Liver (tissue), 3 donors: ENCODE measurements around the gene CYP2J2.

Experiments
- ATF3 ChIP-seq: IDR thresholded peaks from 2 replicates; pipeline ENCODE4 v1.6.1; 2016; ENCODE audit warnings: antibody characterized with exemption
- GABPA ChIP-seq, 2 donors: IDR thresholded peaks in 1 of 2; conservative IDR thresholded peaks in 1 of 2; 2 replicates each; pipeline ENCODE4 v1.6.1; 2016; ENCODE audit warnings: antibody characterized with exemption in 2 of 2, mild to moderate bottlenecking in 1 of 2, moderate library complexity in 1 of 2
- RAD21 ChIP-seq, 2 donors: IDR thresholded peaks; 2 replicates each; pipeline ENCODE4 v1.6.1; 2016; ENCODE audit warnings: antibody characterized with exemption in 2 of 2, mild to moderate bottlenecking in 2 of 2
- SP1 ChIP-seq: IDR thresholded peaks from 2 replicates; pipeline ENCODE4 v1.6.1; 2018; ENCODE audit warnings: antibody characterized with exemption, mild to moderate bottlenecking
- TAF1 ChIP-seq: conservative IDR thresholded peaks from 2 replicates; pipeline ENCODE4 v1.6.1; 2016; ENCODE audit warnings: antibody characterized with exemption, mild to moderate bottlenecking
- YY1 ChIP-seq: IDR thresholded peaks from 2 replicates; pipeline ENCODE4 v1.6.1; 2016; ENCODE audit warnings: antibody characterized with exemption, mild to moderate bottlenecking
- TF ChIP-seq, protein P1 (sequence below): fragments of 150-350 bp; IDR thresholded peaks from 2 replicates; pipeline ENCODE4 v1.5.1; 2017; ENCODE audit warnings: improper control_type of control experiment, low read depth, low read length; ENCODE audit not compliant: missing input control
- TF ChIP-seq, protein P2 (sequence below): IDR thresholded peaks from 2 replicates; pipeline ENCODE4 v1.6.1; 2016; ENCODE audit warnings: antibody characterized with exemption
- donor health status: healthy.
- donor health status: healthy.

- TF ChIP-seq, protein P1, sequence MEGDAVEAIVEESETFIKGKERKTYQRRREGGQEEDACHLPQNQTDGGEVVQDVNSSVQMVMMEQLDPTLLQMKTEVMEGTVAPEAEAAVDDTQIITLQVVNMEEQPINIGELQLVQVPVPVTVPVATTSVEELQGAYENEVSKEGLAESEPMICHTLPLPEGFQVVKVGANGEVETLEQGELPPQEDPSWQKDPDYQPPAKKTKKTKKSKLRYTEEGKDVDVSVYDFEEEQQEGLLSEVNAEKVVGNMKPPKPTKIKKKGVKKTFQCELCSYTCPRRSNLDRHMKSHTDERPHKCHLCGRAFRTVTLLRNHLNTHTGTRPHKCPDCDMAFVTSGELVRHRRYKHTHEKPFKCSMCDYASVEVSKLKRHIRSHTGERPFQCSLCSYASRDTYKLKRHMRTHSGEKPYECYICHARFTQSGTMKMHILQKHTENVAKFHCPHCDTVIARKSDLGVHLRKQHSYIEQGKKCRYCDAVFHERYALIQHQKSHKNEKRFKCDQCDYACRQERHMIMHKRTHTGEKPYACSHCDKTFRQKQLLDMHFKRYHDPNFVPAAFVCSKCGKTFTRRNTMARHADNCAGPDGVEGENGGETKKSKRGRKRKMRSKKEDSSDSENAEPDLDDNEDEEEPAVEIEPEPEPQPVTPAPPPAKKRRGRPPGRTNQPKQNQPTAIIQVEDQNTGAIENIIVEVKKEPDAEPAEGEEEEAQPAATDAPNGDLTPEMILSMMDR, result no peak
- TF ChIP-seq, protein P2, sequence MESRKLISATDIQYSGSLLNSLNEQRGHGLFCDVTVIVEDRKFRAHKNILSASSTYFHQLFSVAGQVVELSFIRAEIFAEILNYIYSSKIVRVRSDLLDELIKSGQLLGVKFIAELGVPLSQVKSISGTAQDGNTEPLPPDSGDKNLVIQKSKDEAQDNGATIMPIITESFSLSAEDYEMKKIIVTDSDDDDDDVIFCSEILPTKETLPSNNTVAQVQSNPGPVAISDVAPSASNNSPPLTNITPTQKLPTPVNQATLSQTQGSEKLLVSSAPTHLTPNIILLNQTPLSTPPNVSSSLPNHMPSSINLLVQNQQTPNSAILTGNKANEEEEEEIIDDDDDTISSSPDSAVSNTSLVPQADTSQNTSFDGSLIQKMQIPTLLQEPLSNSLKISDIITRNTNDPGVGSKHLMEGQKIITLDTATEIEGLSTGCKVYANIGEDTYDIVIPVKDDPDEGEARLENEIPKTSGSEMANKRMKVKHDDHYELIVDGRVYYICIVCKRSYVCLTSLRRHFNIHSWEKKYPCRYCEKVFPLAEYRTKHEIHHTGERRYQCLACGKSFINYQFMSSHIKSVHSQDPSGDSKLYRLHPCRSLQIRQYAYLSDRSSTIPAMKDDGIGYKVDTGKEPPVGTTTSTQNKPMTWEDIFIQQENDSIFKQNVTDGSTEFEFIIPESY, result no peak
- no peak for TF ChIP-seq YY1
- no peak for TF ChIP-seq RAD21 (IDR thresholded peaks at IDR 0.05)
- TF ChIP-seq GABPA (IDR thresholded peaks at IDR 0.05 in 1 of 2, conservative IDR thresholded peaks at IDR 0.05 in 1 of 2), result no peak
- TF ChIP-seq ATF3, result no peak
- TF ChIP-seq TAF1, result no peak
- no peak for TF ChIP-seq SP1
These were observed 8.8 kb downstream of the CYP2J2 start for GRCh38 chr1:59917785-59918180.
